ENCODE results near the gene TNNC1.

GRCh38 chr3:52453496-52454249 is at the start of gene TNNC1:
- TF ChIP-seq ZBTB43 (CRISPR knock-in tag; IDR thresholded peaks at IDR 0.05) (no peak), TEAD4 (CRISPR knock-in tag; IDR thresholded peaks at IDR 0.05) (no peak), NFYB (CRISPR knock-in tag; conservative IDR thresholded peaks at IDR 0.05; ENCODE audit: low read depth) (no peak), ATF6 (CRISPR knock-in tag; IDR thresholded peaks at IDR 0.05) (no peak), E2F1 (CRISPR knock-in tag; IDR thresholded peaks at IDR 0.05) (no peak)

Measured in WTC11 (cell line).